Measurements from ENCODE around the gene OLIG3. TPM values are rescaled to one million over a fixed set of nuclear protein-coding genes. Genes with fewer than 3 reads are reported as not detected.
A peak's percentile ranks its signal among the peaks of the same experiment; 100 is the strongest.

Gene OLIG3
- total RNA-seq = not detected

- CTCF ChIA-PET = interaction anchor here (0.6 to 1.0 kb wide), 3 partner anchors 79 to 407 kb away, joined by 3 to 5 read pairs (median 4); no protein-coding TSS in a partner anchor
- ATAC-seq (peak; percentile 40), DNase-seq (peak; percentile 69)
- peak within 1 kb of the TSS; percentile 55 for H3K4me3 Mint-ChIP-seq
- intact Hi-C loops (cut with DNase I, micrococcal nuclease) = no loop called here
- no peaks in the 10 kb centered on the region for H3K9me3 Mint-ChIP-seq (ENCODE audit: low read depth)
- H3K27ac Mint-ChIP-seq = no peak within 1 kb of the TSS
- POLR2A ChIA-PET = no interaction called here
- H3K36me3 Mint-ChIP-seq (ENCODE audit: low read depth) = no peaks in the 10 kb centered on the region
- peaks cover 60% of the 10 kb centered on the region for H3K4me1 Mint-ChIP-seq
- peaks cover 90% of the 10 kb centered on the region for H3K27me3 Mint-ChIP-seq
Observed at GRCh38 chr6:137494281-137494987, at the start of gene OLIG3. Gene OLIG3 (minus strand): TSS chr6:137494394. CDS start chr6:137494170, 224 bp downstream.

- no peaks in the 10 kb centered on the region for H3K36me3 Mint-ChIP-seq (ENCODE audit: low read depth)
- intact Hi-C loops (cut with DNase I, micrococcal nuclease) = no loop called here
- peaks cover 3% of the 10 kb centered on the region for H3K27me3 Mint-ChIP-seq
- ChIA-PET CTCF (interaction anchor here (0.6 to 1.3 kb wide), 4 partner anchors 8 to 732 kb away, joined by 3 to 4 read pairs (median 3); no protein-coding TSS in a partner anchor), POLR2A (no interaction called here)
- ATAC-seq (no peak), DNase-seq (no peak)
- peaks cover 15% of the 10 kb centered on the region for H3K4me1 Mint-ChIP-seq
- H3K27ac Mint-ChIP-seq = no peak overlapping the region
- peaks cover 4% of the 10 kb centered on the region for H3K9me3 Mint-ChIP-seq (ENCODE audit: low read depth)
- H3K4me3 Mint-ChIP-seq = no peak overlapping the region
Observed at GRCh38 chr6:137543114-137543513, 48.9 kb upstream of the OLIG3 start.

GRCh38 chr6:137542713-137543112 lies 48.5 kb upstream of the OLIG3 start:
- Mint-ChIP-seq H3K4me1 (peaks cover 15% of the 10 kb centered on the region), H3K9me3 (ENCODE audit: low read depth) (peaks cover 4% of the 10 kb centered on the region), H3K36me3 (ENCODE audit: low read depth) (no peaks in the 10 kb centered on the region), H3K27ac (no peak overlapping the region), H3K27me3 (peaks cover 3% of the 10 kb centered on the region), H3K4me3 (no peak overlapping the region)
- intact Hi-C loops (cut with DNase I, micrococcal nuclease) = no loop called here
- peak; percentile 69 for ATAC-seq
- POLR2A ChIA-PET = no interaction called here
- DNase-seq = no peak
- CTCF ChIA-PET = interaction anchor here (0.6 to 1.3 kb wide), 3 partner anchors 9 to 732 kb away, joined by 3 to 4 read pairs (median 3); no protein-coding TSS in a partner anchor

GRCh38 chr6:137541534-137542063 lies 47.4 kb upstream of the OLIG3 start:
- DNase-seq (no peak), ATAC-seq (no peak)
- Mint-ChIP-seq H3K27me3 (peaks cover 3% of the 10 kb centered on the region), H3K4me1 (peaks cover 15% of the 10 kb centered on the region), H3K9me3 (ENCODE audit: low read depth) (peaks cover 4% of the 10 kb centered on the region), H3K4me3 (no peak overlapping the region), H3K36me3 (ENCODE audit: low read depth) (no peaks in the 10 kb centered on the region), H3K27ac (no peak overlapping the region)
- ChIA-PET CTCF (interaction anchor here (1.3 kb wide), 1 partner anchor 10 kb away, joined by 3 read pairs; no protein-coding TSS in a partner anchor), POLR2A (no interaction called here)
- intact Hi-C loops (cut with DNase I, micrococcal nuclease) = no loop called here

GRCh38 chr6:137536104-137536773 lies 42.0 kb upstream of the OLIG3 start:
- no peak overlapping the region for H3K4me3 Mint-ChIP-seq
- POLR2A ChIA-PET = no interaction called here
- H3K9me3 Mint-ChIP-seq (ENCODE audit: low read depth) = no peaks in the 10 kb centered on the region
- H3K4me1 Mint-ChIP-seq = no peaks in the 10 kb centered on the region
- DNase-seq = peak; percentile 45
- peaks cover 2% of the 10 kb centered on the region for H3K27me3 Mint-ChIP-seq
- H3K27ac Mint-ChIP-seq = no peak overlapping the region
- peak; percentile 88 for ATAC-seq
- intact Hi-C loops (cut with DNase I, micrococcal nuclease) = no loop called here
- CTCF ChIA-PET = interaction anchor here (0.6 to 2.4 kb wide), 4 partner anchors 34 to 470 kb away, joined by 3 to 7 read pairs (median 4); no protein-coding TSS in a partner anchor
- H3K36me3 Mint-ChIP-seq (ENCODE audit: low read depth) = no peaks in the 10 kb centered on the region

- Mint-ChIP-seq H3K4me3 (no peak overlapping the region), H3K9me3 (ENCODE audit: low read depth) (peaks cover under 1% of the 10 kb centered on the region), H3K4me1 (no peaks in the 10 kb centered on the region), H3K27me3 (peaks cover 5% of the 10 kb centered on the region), H3K36me3 (ENCODE audit: low read depth) (no peaks in the 10 kb centered on the region), H3K27ac (no peak overlapping the region)
- ChIA-PET POLR2A (no interaction called here), CTCF (no interaction called here)
- intact Hi-C loops (cut with DNase I, micrococcal nuclease) = no loop called here
- DNase-seq (no peak), ATAC-seq (no peak)
Observed at GRCh38 chr6:137531376-137532092, 37.3 kb upstream of the OLIG3 start.

GRCh38 chr6:137530404-137530803 lies 36.2 kb upstream of the OLIG3 start:
- POLR2A ChIA-PET = no interaction called here
- H3K36me3 Mint-ChIP-seq (ENCODE audit: low read depth) = no peaks in the 10 kb centered on the region
- H3K9me3 Mint-ChIP-seq (ENCODE audit: low read depth) = peaks cover 6% of the 10 kb centered on the region
- peaks cover 6% of the 10 kb centered on the region for H3K27me3 Mint-ChIP-seq
- CTCF ChIA-PET = interaction anchor here (0.6 kb wide), 1 partner anchor 43 kb away, joined by 5 read pairs; no protein-coding TSS in a partner anchor
- intact Hi-C loops (cut with DNase I, micrococcal nuclease) = no loop called here
- H3K27ac Mint-ChIP-seq = no peak overlapping the region
- H3K4me3 Mint-ChIP-seq = no peak overlapping the region
- ATAC-seq = no peak
- no peak for DNase-seq
- no peaks in the 10 kb centered on the region for H3K4me1 Mint-ChIP-seq

GRCh38 chr6:137522831-137523230 lies 28.6 kb upstream of the OLIG3 start:
- H3K27me3 Mint-ChIP-seq = peaks cover 17% of the 10 kb centered on the region
- H3K36me3 Mint-ChIP-seq (ENCODE audit: low read depth) = no peaks in the 10 kb centered on the region
- no peak overlapping the region for H3K27ac Mint-ChIP-seq
- CTCF ChIA-PET = no interaction called here
- H3K4me3 Mint-ChIP-seq = no peak overlapping the region
- ATAC-seq = no peak
- DNase-seq = no peak
- POLR2A ChIA-PET = interaction anchor here (0.5 kb wide), 1 partner anchor 10 kb away, joined by 3 read pairs; no protein-coding TSS in a partner anchor
- H3K4me1 Mint-ChIP-seq = no peaks in the 10 kb centered on the region
- H3K9me3 Mint-ChIP-seq (ENCODE audit: low read depth) = peaks cover 10% of the 10 kb centered on the region
- intact Hi-C loops (cut with DNase I, micrococcal nuclease) = no loop called here

- no peak overlapping the region for H3K4me3 Mint-ChIP-seq
- POLR2A ChIA-PET = no interaction called here
- intact Hi-C loops (cut with DNase I, micrococcal nuclease) = no loop called here
- ATAC-seq (no peak), DNase-seq (no peak)
- H3K27me3 Mint-ChIP-seq = peaks cover 23% of the 10 kb centered on the region
- H3K27ac Mint-ChIP-seq = no peak overlapping the region
- no peaks in the 10 kb centered on the region for H3K4me1 Mint-ChIP-seq
- H3K36me3 Mint-ChIP-seq (ENCODE audit: low read depth) = no peaks in the 10 kb centered on the region
- peaks cover 10% of the 10 kb centered on the region for H3K9me3 Mint-ChIP-seq (ENCODE audit: low read depth)
- CTCF ChIA-PET = interaction anchor here (0.6 to 1.3 kb wide), 2 partner anchors 9 to 288 kb away, joined by 3 to 4 read pairs; no protein-coding TSS in a partner anchor
Observed at GRCh38 chr6:137522198-137522798, 28.1 kb upstream of the OLIG3 start.

GRCh38 chr6:137520520-137520919 lies 26.3 kb upstream of the OLIG3 start:
- intact Hi-C loops (cut with DNase I, micrococcal nuclease) = no loop called here
- DNase-seq = no peak
- ChIA-PET CTCF (no interaction called here), POLR2A (interaction anchor here (0.6 kb wide), 1 partner anchor 13 kb away, joined by 8 read pairs; no protein-coding TSS in a partner anchor)
- no peaks in the 10 kb centered on the region for H3K4me1 Mint-ChIP-seq
- no peak overlapping the region for H3K4me3 Mint-ChIP-seq
- H3K27ac Mint-ChIP-seq = no peak overlapping the region
- ATAC-seq = no peak
- peaks cover 5% of the 10 kb centered on the region for H3K9me3 Mint-ChIP-seq (ENCODE audit: low read depth)
- H3K36me3 Mint-ChIP-seq (ENCODE audit: low read depth) = no peaks in the 10 kb centered on the region
- peaks cover 37% of the 10 kb centered on the region for H3K27me3 Mint-ChIP-seq

Measured in activated CD4-positive, alpha-beta T cell treated with anti-CD3 and anti-CD28 coated beads for 36 hours (primary cell).